ENCODE data around the gene CRACDL.
"Not testable (repeated sequence)": the region's sequence is repeated elsewhere in the genome, so short reads cannot be mapped to it uniquely, and the experiment has no call there.

The CRACDL gene

DNA sequence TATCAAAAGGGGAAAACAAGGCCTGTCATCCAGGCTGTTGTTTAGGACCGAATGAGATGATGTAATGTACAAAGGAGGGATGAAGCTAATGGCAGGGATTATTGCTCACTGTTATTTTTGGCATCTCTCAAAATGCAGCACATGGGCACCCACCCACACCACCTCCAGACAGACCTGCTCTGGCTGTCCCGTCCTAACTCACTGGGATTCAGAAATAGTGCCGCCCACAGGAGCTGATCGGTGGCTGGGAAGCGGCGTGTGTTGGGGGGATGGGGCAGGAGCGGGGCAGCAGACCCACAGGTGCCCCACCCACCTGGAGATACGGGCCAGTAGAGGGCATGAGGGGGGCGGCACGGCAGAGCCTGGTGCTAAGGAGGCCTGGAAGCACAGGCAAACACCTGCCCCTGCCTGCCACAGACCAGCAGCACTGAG lies 52.2 kb downstream of the CRACDL start:
- no peak overlapping the region for H3K4me3 ChIP-seq (ENCODE audit: low read length)
- no CpG with 5 or more reads among the region's 10 CpGs for WGBS (ENCODE audit: insufficient coverage, insufficient read length)
- H3K27me3 ChIP-seq (ENCODE audit: control insufficient read depth, insufficient read depth, low read length) = no peaks in the 10 kb centered on the region
- DNase-seq (ENCODE audit: low read depth, low spot score) = no peak
- no peaks in the 10 kb centered on the region; the same call in 1 of the 2 replicates for H3K9me3 ChIP-seq (ENCODE audit: control insufficient read depth, insufficient read depth, low read length)
- no peaks in the 10 kb centered on the region for H3K36me3 ChIP-seq (ENCODE audit: control insufficient read depth, insufficient read depth, low read length)
- no peaks in the 10 kb centered on the region for H3K4me1 ChIP-seq (ENCODE audit: control insufficient read depth, insufficient read depth, low read length)
- H3K27ac ChIP-seq (ENCODE audit: low read length) = no peak overlapping the region

DNA sequence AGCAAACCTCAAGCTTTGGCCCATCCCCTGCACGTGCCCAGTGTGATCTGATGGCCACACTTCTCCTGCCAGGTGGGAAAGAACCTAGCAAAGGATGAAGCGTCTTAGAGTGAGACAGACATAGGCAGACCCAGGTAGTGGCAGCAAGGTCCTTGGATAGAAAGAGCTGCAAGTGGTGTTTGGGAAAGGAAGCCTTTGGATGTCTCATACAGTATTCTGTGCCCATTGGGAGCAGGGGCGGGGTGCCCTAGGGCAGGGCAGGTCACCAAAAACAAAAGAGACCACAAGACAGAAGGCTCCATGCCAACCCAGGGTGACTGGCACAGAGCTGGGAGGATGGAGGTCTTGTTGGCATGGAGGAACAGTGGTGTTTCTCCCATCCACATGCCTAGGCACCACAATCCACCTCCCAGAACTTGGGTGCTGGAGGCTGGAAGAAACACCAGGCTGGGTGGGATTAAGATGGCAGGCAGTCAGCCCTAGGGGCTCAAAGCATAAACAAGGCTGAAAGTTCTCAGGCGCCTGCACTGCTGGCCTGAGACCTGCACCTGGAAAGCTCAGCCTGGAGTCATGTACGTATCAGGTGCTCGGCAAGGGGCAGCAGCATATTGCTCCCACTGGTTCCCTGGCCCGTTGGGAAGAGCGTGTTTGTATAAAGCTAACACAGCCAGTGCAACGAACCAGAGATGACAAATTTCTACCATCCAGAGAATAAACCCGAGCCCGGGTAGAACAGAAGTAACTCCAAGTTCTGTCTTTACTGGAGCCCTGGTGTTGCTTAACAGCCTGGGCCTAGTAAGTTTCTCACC lies 52.9 kb downstream of the CRACDL start:
- no CpG with 5 or more reads among the region's 11 CpGs for WGBS (ENCODE audit: insufficient coverage, insufficient read length)
- Histone ChIP-seq H3K27ac (ENCODE audit: low read length) (no peak overlapping the region), H3K4me1 (ENCODE audit: control insufficient read depth, insufficient read depth, low read length) (no peaks in the 10 kb centered on the region), H3K4me3 (ENCODE audit: low read length) (no peak overlapping the region), H3K36me3 (ENCODE audit: control insufficient read depth, insufficient read depth, low read length) (no peaks in the 10 kb centered on the region), H3K9me3 (ENCODE audit: control insufficient read depth, insufficient read depth, low read length) (no peaks in the 10 kb centered on the region; the same call in 1 of the 2 replicates), H3K27me3 (ENCODE audit: control insufficient read depth, insufficient read depth, low read length) (no peaks in the 10 kb centered on the region)
- DNase-seq (ENCODE audit: low read depth, low spot score) = no peak

GRCh38 chr2:98882368-98882767 lies 53.7 kb downstream of the CRACDL start:
- no peaks in the 10 kb centered on the region for H3K36me3 ChIP-seq (ENCODE audit: control insufficient read depth, insufficient read depth, low read length)
- WGBS (ENCODE audit: insufficient coverage, insufficient read length) = no CpG with 5 or more reads among the region's 3 CpGs
- no peak overlapping the region for H3K27ac ChIP-seq (ENCODE audit: low read length)
- H3K9me3 ChIP-seq (ENCODE audit: control insufficient read depth, insufficient read depth, low read length) = no peaks in the 10 kb centered on the region; the same call in 1 of the 2 replicates
- no peaks in the 10 kb centered on the region for H3K4me1 ChIP-seq (ENCODE audit: control insufficient read depth, insufficient read depth, low read length)
- no peaks in the 10 kb centered on the region for H3K27me3 ChIP-seq (ENCODE audit: control insufficient read depth, insufficient read depth, low read length)
- H3K4me3 ChIP-seq (ENCODE audit: low read length) = no peak overlapping the region
- no peak for DNase-seq (ENCODE audit: low read depth, low spot score)

DNA sequence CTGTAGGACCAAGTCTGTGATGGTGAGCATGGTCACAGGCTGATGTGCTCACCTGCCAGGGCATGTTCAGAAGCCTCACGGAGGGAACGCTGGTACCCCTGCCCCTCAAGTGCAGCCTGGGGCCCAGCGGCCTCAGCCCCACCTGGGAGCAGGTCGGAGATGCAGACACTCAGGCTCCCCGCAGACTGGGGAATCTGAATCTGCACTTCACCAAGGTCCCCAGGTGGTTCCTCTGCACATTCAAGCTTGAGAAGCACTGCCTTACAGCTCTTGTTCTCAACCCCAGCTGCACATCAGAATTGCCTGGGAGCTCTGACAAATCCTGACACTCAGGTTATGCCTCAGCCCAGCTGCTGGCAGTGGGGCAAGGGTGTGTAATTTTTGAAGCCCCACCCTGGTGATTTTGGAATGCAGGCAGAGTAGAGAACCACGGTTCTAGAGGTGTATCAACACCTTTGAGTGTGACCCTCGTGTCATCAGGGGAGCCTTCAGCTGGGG lies 54.8 kb downstream of the CRACDL start:
- no peak for DNase-seq (ENCODE audit: low read depth, low spot score)
- Histone ChIP-seq H3K27me3 (ENCODE audit: control insufficient read depth, insufficient read depth, low read length) (no peaks in the 10 kb centered on the region), H3K9me3 (ENCODE audit: control insufficient read depth, insufficient read depth, low read length) (no peaks in the 10 kb centered on the region; the same call in 1 of the 2 replicates), H3K27ac (ENCODE audit: low read length) (no peak overlapping the region), H3K36me3 (ENCODE audit: control insufficient read depth, insufficient read depth, low read length) (no peaks in the 10 kb centered on the region), H3K4me1 (ENCODE audit: control insufficient read depth, insufficient read depth, low read length) (no peaks in the 10 kb centered on the region), H3K4me3 (ENCODE audit: low read length) (no peak overlapping the region)
- WGBS (ENCODE audit: insufficient coverage, insufficient read length) = no CpG with 5 or more reads among the region's 7 CpGs

DNA sequence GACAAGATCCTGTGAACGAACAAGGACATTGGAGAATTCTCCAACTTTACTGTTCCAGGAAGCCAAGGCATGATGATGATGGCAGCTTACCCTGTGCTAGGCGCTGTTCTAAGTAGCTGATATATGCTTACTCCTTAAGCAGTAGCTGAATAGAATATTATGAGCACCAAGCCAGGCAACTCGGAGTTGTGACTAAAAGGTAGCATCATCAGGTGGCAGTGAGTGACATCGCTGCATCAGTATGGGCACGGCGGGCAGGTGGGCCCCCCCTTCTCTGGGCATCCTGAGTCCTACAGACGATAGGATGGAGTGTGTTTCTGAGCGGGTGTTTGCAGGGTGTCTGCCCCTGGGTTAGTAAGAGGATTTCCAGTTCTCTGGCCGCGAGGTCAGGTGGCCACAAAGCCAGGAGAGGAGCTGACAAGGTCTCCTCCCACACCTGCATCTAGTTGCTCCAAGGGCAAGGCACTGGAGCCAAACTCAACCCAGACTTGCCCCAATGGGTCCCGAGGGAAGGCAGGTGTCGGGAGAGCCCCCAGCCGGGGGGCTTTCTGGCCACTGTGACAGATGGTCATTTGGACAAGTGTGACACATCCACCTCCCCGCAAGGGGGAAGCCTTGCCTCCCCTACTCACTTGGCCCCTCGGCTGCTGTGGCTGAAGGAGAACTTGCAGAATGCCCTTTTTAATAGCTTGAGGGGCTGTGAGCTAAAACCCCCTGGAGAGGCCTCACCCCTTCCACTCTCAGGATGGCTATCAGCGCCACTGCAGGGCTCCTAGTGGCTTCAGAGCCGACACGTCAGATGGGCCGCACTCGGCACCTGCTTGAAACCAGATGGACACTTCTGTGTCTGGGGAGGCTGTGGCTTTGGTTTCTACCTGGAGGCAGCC lies 55.5 kb downstream of the CRACDL start:
- WGBS (ENCODE audit: insufficient coverage, insufficient read length) = no CpG with 5 or more reads among the region's 20 CpGs
- Histone ChIP-seq H3K9me3 (ENCODE audit: control insufficient read depth, insufficient read depth, low read length) (no peaks in the 10 kb centered on the region), H3K27me3 (ENCODE audit: control insufficient read depth, insufficient read depth, low read length) (no peaks in the 10 kb centered on the region), H3K36me3 (ENCODE audit: control insufficient read depth, insufficient read depth, low read length) (no peaks in the 10 kb centered on the region), H3K4me3 (ENCODE audit: low read length) (no peak overlapping the region), H3K4me1 (ENCODE audit: control insufficient read depth, insufficient read depth, low read length) (no peaks in the 10 kb centered on the region), H3K27ac (ENCODE audit: low read length) (no peak overlapping the region)
- no peak for DNase-seq (ENCODE audit: low read depth, low spot score)

DNA sequence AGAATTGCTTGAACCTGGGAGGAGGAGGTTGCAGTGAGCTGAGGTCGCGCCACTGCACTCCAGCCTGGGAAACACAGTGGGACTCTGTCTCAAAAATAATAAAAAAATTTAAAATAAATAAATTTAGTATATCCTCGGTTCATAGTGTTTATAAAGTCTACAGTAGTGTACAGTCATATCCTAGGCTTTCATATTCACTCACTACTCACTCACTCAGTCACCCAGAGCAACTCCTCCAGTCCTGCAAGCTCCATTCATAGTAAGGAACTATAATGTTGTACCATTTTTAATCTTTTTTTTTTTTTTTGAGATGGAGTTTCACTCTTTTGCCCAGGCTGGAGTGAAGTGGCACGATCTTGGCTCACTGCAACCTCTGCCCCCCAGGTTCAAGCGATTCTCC lies 58.4 kb downstream of the CRACDL start:
- not testable (repeated sequence) for H3K27ac ChIP-seq (ENCODE audit: low read length); H3K4me3 ChIP-seq (ENCODE audit: low read length); H3K27me3 ChIP-seq (ENCODE audit: control insufficient read depth, insufficient read depth, low read length); H3K9me3 ChIP-seq (ENCODE audit: control insufficient read depth, insufficient read depth, low read length); H3K4me1 ChIP-seq (ENCODE audit: control insufficient read depth, insufficient read depth, low read length); DNase-seq (ENCODE audit: low read depth, low spot score); H3K36me3 ChIP-seq (ENCODE audit: control insufficient read depth, insufficient read depth, low read length)
- no CpG with 5 or more reads among the region's 5 CpGs for WGBS (ENCODE audit: insufficient coverage, insufficient read length)

GRCh38 chr2:98876741-98877140 lies 59.3 kb downstream of the CRACDL start:
- WGBS (ENCODE audit: insufficient coverage, insufficient read length) = no CpG with 5 or more reads among the region's 3 CpGs
- no peak overlapping the region for H3K4me3 ChIP-seq (ENCODE audit: low read length)
- no peak for DNase-seq (ENCODE audit: low read depth, low spot score)
- H3K36me3 ChIP-seq (ENCODE audit: control insufficient read depth, insufficient read depth, low read length) = no peaks in the 10 kb centered on the region
- H3K9me3 ChIP-seq (ENCODE audit: control insufficient read depth, insufficient read depth, low read length) = no peaks in the 10 kb centered on the region
- H3K27ac ChIP-seq (ENCODE audit: low read length) = no peak overlapping the region
- H3K27me3 ChIP-seq (ENCODE audit: control insufficient read depth, insufficient read depth, low read length) = no peaks in the 10 kb centered on the region
- no peaks in the 10 kb centered on the region for H3K4me1 ChIP-seq (ENCODE audit: control insufficient read depth, insufficient read depth, low read length)

- Histone ChIP-seq H3K9me3 (ENCODE audit: control insufficient read depth, insufficient read depth, low read length) (no peaks in the 10 kb centered on the region), H3K4me3 (ENCODE audit: low read length) (no peak overlapping the region), H3K4me1 (ENCODE audit: control insufficient read depth, insufficient read depth, low read length) (no peaks in the 10 kb centered on the region), H3K36me3 (ENCODE audit: control insufficient read depth, insufficient read depth, low read length) (no peaks in the 10 kb centered on the region), H3K27me3 (ENCODE audit: control insufficient read depth, insufficient read depth, low read length) (no peaks in the 10 kb centered on the region), H3K27ac (ENCODE audit: low read length) (no peak overlapping the region)
- WGBS (ENCODE audit: insufficient coverage, insufficient read length) = no CpG with 5 or more reads among the region's 4 CpGs
- DNase-seq (ENCODE audit: low read depth, low spot score) = no peak
Observed at GRCh38 chr2:98875746-98876145, 60.3 kb downstream of the CRACDL start.

DNA sequence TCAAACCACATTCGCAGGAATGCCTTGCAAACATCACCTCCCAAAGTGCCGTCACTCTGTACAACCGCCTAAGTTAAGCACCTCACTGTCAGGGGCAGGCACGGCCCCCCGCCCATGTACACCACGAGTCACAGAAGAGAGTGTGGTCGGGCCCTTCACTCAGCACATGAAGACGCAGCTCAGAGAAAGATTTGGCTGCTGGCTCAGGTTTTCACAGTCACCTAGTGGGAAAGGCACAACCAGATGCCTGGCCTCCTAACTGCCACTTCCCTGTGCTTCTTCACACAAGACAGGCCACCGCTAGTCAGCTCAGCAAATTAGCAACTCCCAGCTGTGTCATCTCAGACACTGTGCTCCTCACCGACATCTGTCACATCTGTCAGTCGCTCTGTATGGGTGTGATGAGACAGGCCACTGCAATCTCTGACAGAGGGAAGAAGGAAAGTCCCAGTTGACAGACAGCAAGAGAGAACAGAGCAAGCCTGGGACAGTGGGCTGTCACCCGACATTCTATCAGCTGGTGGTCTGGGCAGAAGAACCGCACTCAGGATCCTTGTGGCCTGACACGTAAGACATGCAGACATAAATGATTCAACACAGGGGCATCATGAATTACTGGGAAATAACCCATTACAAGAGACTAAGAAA lies 60.8 kb downstream of the CRACDL start:
- Histone ChIP-seq H3K27me3 (ENCODE audit: control insufficient read depth, insufficient read depth, low read length) (no peaks in the 10 kb centered on the region), H3K4me1 (ENCODE audit: control insufficient read depth, insufficient read depth, low read length) (no peaks in the 10 kb centered on the region), H3K4me3 (ENCODE audit: low read length) (no peak overlapping the region), H3K9me3 (ENCODE audit: control insufficient read depth, insufficient read depth, low read length) (no peaks in the 10 kb centered on the region), H3K36me3 (ENCODE audit: control insufficient read depth, insufficient read depth, low read length) (no peaks in the 10 kb centered on the region), H3K27ac (ENCODE audit: low read length) (no peak overlapping the region)
- DNase-seq (ENCODE audit: low read depth, low spot score) = no peak
- no CpG with 5 or more reads among the region's 14 CpGs for WGBS (ENCODE audit: insufficient coverage, insufficient read length)

- H3K4me1 ChIP-seq (ENCODE audit: control insufficient read depth, insufficient read depth, low read length) = no peaks in the 10 kb centered on the region
- H3K27me3 ChIP-seq (ENCODE audit: control insufficient read depth, insufficient read depth, low read length) = no peaks in the 10 kb centered on the region
- no peak for DNase-seq (ENCODE audit: low read depth, low spot score)
- H3K36me3 ChIP-seq (ENCODE audit: control insufficient read depth, insufficient read depth, low read length) = no peaks in the 10 kb centered on the region
- WGBS (ENCODE audit: insufficient coverage, insufficient read length) = no CpG with 5 or more reads among the region's 11 CpGs
- no peak overlapping the region for H3K27ac ChIP-seq (ENCODE audit: low read length)
- no peak overlapping the region for H3K4me3 ChIP-seq (ENCODE audit: low read length)
- H3K9me3 ChIP-seq (ENCODE audit: control insufficient read depth, insufficient read depth, low read length) = no peaks in the 10 kb centered on the region
Observed at GRCh38 chr2:98874186-98874689, 61.8 kb downstream of the CRACDL start.

All from iPS DF 6.9 (cell line).